ENCODE results near the gene TFB1M.
"Not testable (repeated sequence)": the region's sequence is repeated elsewhere in the genome, so short reads cannot be mapped to it uniquely, and the experiment has no call there.

Gene TFB1M

GRCh38 chr6:155234167-155234566 is 80.1 kb downstream of the TFB1M start:
- Histone ChIP-seq H3K9ac (ENCODE audit: low read depth, low read length) (no peak overlapping the region), H3K27me3 (ENCODE audit: insufficient read depth, low read length) (no peaks in the 10 kb centered on the region), H3K36me3 (ENCODE audit: insufficient read depth, low read length) (no peaks in the 10 kb centered on the region), H3K9me3 (ENCODE audit: insufficient read depth, low read depth, low read length) (peaks cover 17% of the 10 kb centered on the region; the same call in 1 of the 2 replicates), H3K4me1 (ENCODE audit: insufficient read depth, low read length) (no peaks in the 10 kb centered on the region), H3K4me3 (ENCODE audit: low read length) (no peak overlapping the region), H3K27ac (ENCODE audit: low read depth, low read length) (no peak overlapping the region)
- 93% methylated on average over 4 of the region's 4 CpGs for whole genome bisulfite sequencing

- Histone ChIP-seq H3K9ac (ENCODE audit: low read depth, low read length) (no peak overlapping the region), H3K4me1 (ENCODE audit: insufficient read depth, low read length) (peaks cover 5% of the 10 kb centered on the region; the same call in 1 of the 2 replicates), H3K9me3 (ENCODE audit: insufficient read depth, low read depth, low read length) (peaks cover 13% of the 10 kb centered on the region; the same call in 1 of the 2 replicates), H3K36me3 (ENCODE audit: insufficient read depth, low read length) (no peaks in the 10 kb centered on the region), H3K27ac (ENCODE audit: low read depth, low read length) (no peak overlapping the region), H3K4me3 (ENCODE audit: low read length) (no peak overlapping the region), H3K27me3 (ENCODE audit: insufficient read depth, low read length) (no peaks in the 10 kb centered on the region)
- 90% methylated on average over 6 of the region's 6 CpGs for WGBS
Observed at GRCh38 chr6:155232848-155233247, 81.4 kb downstream of the TFB1M start.

- not testable (repeated sequence) for H3K27ac ChIP-seq (ENCODE audit: low read depth, low read length); H3K9me3 ChIP-seq (ENCODE audit: insufficient read depth, low read depth, low read length); H3K4me3 ChIP-seq (ENCODE audit: low read length); H3K9ac ChIP-seq (ENCODE audit: low read depth, low read length); H3K27me3 ChIP-seq (ENCODE audit: insufficient read depth, low read length); H3K36me3 ChIP-seq (ENCODE audit: insufficient read depth, low read length)
- 92% methylated on average over 4 of the region's 4 CpGs for WGBS
- H3K4me1 ChIP-seq (ENCODE audit: insufficient read depth, low read length): peaks cover 18% of the 10 kb centered on the region
Observed at GRCh38 chr6:155230975-155231374, 83.3 kb downstream of the TFB1M start.

- no peak overlapping the region for H3K27ac ChIP-seq (ENCODE audit: low read depth, low read length)
- H3K9ac ChIP-seq (ENCODE audit: low read depth, low read length): no peak overlapping the region
- no peaks in the 10 kb centered on the region for H3K36me3 ChIP-seq (ENCODE audit: insufficient read depth, low read length)
- no peak overlapping the region for H3K4me3 ChIP-seq (ENCODE audit: low read length)
- no peaks in the 10 kb centered on the region for H3K9me3 ChIP-seq (ENCODE audit: insufficient read depth, low read depth, low read length)
- H3K27me3 ChIP-seq (ENCODE audit: insufficient read depth, low read length): no peaks in the 10 kb centered on the region
- 93% methylated on average over 13 of the region's 13 CpGs for WGBS
- H3K4me1 ChIP-seq (ENCODE audit: insufficient read depth, low read length): peaks cover 18% of the 10 kb centered on the region
Observed at GRCh38 chr6:155228546-155229166, 85.6 kb downstream of the TFB1M start.

- 59% methylated on average over 4 of the region's 4 CpGs for WGBS
- peak overlapping the region; percentile 39 for H3K27ac ChIP-seq (ENCODE audit: low read depth, low read length)
- no peaks in the 10 kb centered on the region for H3K27me3 ChIP-seq (ENCODE audit: insufficient read depth, low read length)
Observed at GRCh38 chr6:155227046-155227445, 87.2 kb downstream of the TFB1M start.

GRCh38 chr6:155224618-155225017 is 89.7 kb downstream of the TFB1M start:
- Histone ChIP-seq H3K27ac (ENCODE audit: low read depth, low read length) (no peak overlapping the region), H3K27me3 (ENCODE audit: insufficient read depth, low read length) (no peaks in the 10 kb centered on the region), H3K9me3 (ENCODE audit: insufficient read depth, low read depth, low read length) (no peaks in the 10 kb centered on the region), H3K9ac (ENCODE audit: low read depth, low read length) (no peak overlapping the region), H3K4me1 (ENCODE audit: insufficient read depth, low read length) (peaks cover 18% of the 10 kb centered on the region), H3K4me3 (ENCODE audit: low read length) (no peak overlapping the region), H3K36me3 (ENCODE audit: insufficient read depth, low read length) (no peaks in the 10 kb centered on the region)
- WGBS: 94% methylated on average over 7 of the region's 7 CpGs

More at GRCh38 chr6:155227046-155227445, 87.2 kb downstream of the TFB1M start:
- no peak overlapping the region for H3K9ac ChIP-seq (ENCODE audit: low read depth, low read length)
- no peak overlapping the region for H3K4me3 ChIP-seq (ENCODE audit: low read length)
- H3K9me3 ChIP-seq (ENCODE audit: insufficient read depth, low read depth, low read length): no peaks in the 10 kb centered on the region
- H3K4me1 ChIP-seq (ENCODE audit: insufficient read depth, low read length): peaks cover 18% of the 10 kb centered on the region
- no peaks in the 10 kb centered on the region for H3K36me3 ChIP-seq (ENCODE audit: insufficient read depth, low read length)

- no peak overlapping the region for H3K27ac ChIP-seq (ENCODE audit: low read depth, low read length)
- peaks cover 2% of the 10 kb centered on the region; the same call in 1 of the 2 replicates for H3K36me3 ChIP-seq (ENCODE audit: insufficient read depth, low read length)
- no peak overlapping the region for H3K4me3 ChIP-seq (ENCODE audit: low read length)
- no peaks in the 10 kb centered on the region for H3K9me3 ChIP-seq (ENCODE audit: insufficient read depth, low read depth, low read length)
- no peaks in the 10 kb centered on the region for H3K27me3 ChIP-seq (ENCODE audit: insufficient read depth, low read length)
- 83% methylated on average over 12 of the region's 12 CpGs for WGBS
- no peak overlapping the region for H3K9ac ChIP-seq (ENCODE audit: low read depth, low read length)
- H3K4me1 ChIP-seq (ENCODE audit: insufficient read depth, low read length): peaks cover 18% of the 10 kb centered on the region
Observed at GRCh38 chr6:155223646-155224451, 90.4 kb downstream of the TFB1M start.

GRCh38 chr6:155222506-155222905 is 91.8 kb downstream of the TFB1M start:
- Histone ChIP-seq H3K4me1 (ENCODE audit: insufficient read depth, low read length) (peaks cover 10% of the 10 kb centered on the region), H3K9ac (ENCODE audit: low read depth, low read length) (no peak overlapping the region), H3K27ac (ENCODE audit: low read depth, low read length) (no peak overlapping the region), H3K36me3 (ENCODE audit: insufficient read depth, low read length) (peaks cover 2% of the 10 kb centered on the region; the same call in 1 of the 2 replicates), H3K9me3 (ENCODE audit: insufficient read depth, low read depth, low read length) (no peaks in the 10 kb centered on the region), H3K4me3 (ENCODE audit: low read length) (no peak overlapping the region), H3K27me3 (ENCODE audit: insufficient read depth, low read length) (no peaks in the 10 kb centered on the region)
- WGBS: 96% methylated on average over 4 of the region's 4 CpGs

GRCh38 chr6:155221086-155221485 is 93.2 kb downstream of the TFB1M start:
- no peak overlapping the region for H3K27ac ChIP-seq (ENCODE audit: low read depth, low read length)
- no peak overlapping the region for H3K9ac ChIP-seq (ENCODE audit: low read depth, low read length)

GRCh38 chr6:155219858-155220301 is 94.4 kb downstream of the TFB1M start:
- 92% methylated on average over 5 of the region's 5 CpGs for WGBS
- H3K4me3 ChIP-seq (ENCODE audit: low read length): no peak overlapping the region
- no peak overlapping the region for H3K9ac ChIP-seq (ENCODE audit: low read depth, low read length)
- H3K27me3 ChIP-seq (ENCODE audit: insufficient read depth, low read length): no peaks in the 10 kb centered on the region
- H3K9me3 ChIP-seq (ENCODE audit: insufficient read depth, low read depth, low read length): no peaks in the 10 kb centered on the region
- H3K36me3 ChIP-seq (ENCODE audit: insufficient read depth, low read length): peaks cover 2% of the 10 kb centered on the region; the same call in 1 of the 2 replicates
- no peak overlapping the region for H3K27ac ChIP-seq (ENCODE audit: low read depth, low read length)
- H3K4me1 ChIP-seq (ENCODE audit: insufficient read depth, low read length): no peaks in the 10 kb centered on the region; the same call in 1 of the 2 replicates

More at GRCh38 chr6:155221086-155221485, 93.2 kb downstream of the TFB1M start:
- no peaks in the 10 kb centered on the region for H3K27me3 ChIP-seq (ENCODE audit: insufficient read depth, low read length)
- WGBS: 93% methylated on average over 4 of the region's 4 CpGs
- no peaks in the 10 kb centered on the region; the same call in 1 of the 2 replicates for H3K4me1 ChIP-seq (ENCODE audit: insufficient read depth, low read length)
- H3K36me3 ChIP-seq (ENCODE audit: insufficient read depth, low read length): peaks cover 2% of the 10 kb centered on the region; the same call in 1 of the 2 replicates
- no peak overlapping the region for H3K4me3 ChIP-seq (ENCODE audit: low read length)
- H3K9me3 ChIP-seq (ENCODE audit: insufficient read depth, low read depth, low read length): no peaks in the 10 kb centered on the region

GRCh38 chr6:155219299-155219698 is 95.0 kb downstream of the TFB1M start:
- no peak overlapping the region for H3K4me3 ChIP-seq (ENCODE audit: low read length)
- 96% methylated on average over 7 of the region's 7 CpGs for WGBS
- H3K27ac ChIP-seq (ENCODE audit: low read depth, low read length): no peak overlapping the region
- H3K9ac ChIP-seq (ENCODE audit: low read depth, low read length): no peak overlapping the region
- no peaks in the 10 kb centered on the region; the same call in 1 of the 2 replicates for H3K4me1 ChIP-seq (ENCODE audit: insufficient read depth, low read length)
- H3K9me3 ChIP-seq (ENCODE audit: insufficient read depth, low read depth, low read length): no peaks in the 10 kb centered on the region
- no peaks in the 10 kb centered on the region for H3K27me3 ChIP-seq (ENCODE audit: insufficient read depth, low read length)
- peaks cover 2% of the 10 kb centered on the region; the same call in 1 of the 2 replicates for H3K36me3 ChIP-seq (ENCODE audit: insufficient read depth, low read length)

Measured in HUES64 (cell line).